Progenitor cell of endocrine pancreas (in vitro differentiated cells): ENCODE results near the gene SDF2. TPM values are rescaled to one million over a fixed set of nuclear protein-coding genes. Genes with fewer than 3 reads are reported as not detected.

ENCODE experiments used
- DNase-seq: peaks from one replicate; pipeline ENCODE4 v3.0.0; 2021; ENCODE audit warnings: low spot score; ENCODE audit not compliant: unreplicated experiment
- H3K27ac Mint-ChIP-seq: 2 replicates; pipeline ENCODE4 v1.8.0; 2021; ENCODE audit warnings: mild to moderate bottlenecking, moderate library complexity, mixed read lengths
- H3K27me3 Mint-ChIP-seq: 2 replicates; pipeline ENCODE4 v1.8.0; 2021; ENCODE audit warnings: mixed read lengths
- H3K36me3 Mint-ChIP-seq: 2 replicates; pipeline ENCODE4 v1.8.0; 2022; ENCODE audit warnings: mixed read lengths; ENCODE audit not compliant: insufficient read depth
- H3K4me1 Mint-ChIP-seq: 2 replicates; pipeline ENCODE4 v1.8.0; 2021; ENCODE audit warnings: low read depth, mixed read lengths
- H3K4me3 Mint-ChIP-seq: 2 replicates; pipeline ENCODE4 v1.8.0; 2021; ENCODE audit warnings: low read depth, mild to moderate bottlenecking, moderate library complexity, mixed read lengths
- H3K9me3 Mint-ChIP-seq: 2 replicates; pipeline ENCODE4 v1.8.0; 2021; ENCODE audit warnings: low read depth, mixed read lengths
- total RNA-seq: library from RNA; stranded (reverse); gene quantifications from 2 replicates; pipeline ENCODE4 v1.2.1, GENCODE V29; 2021
- TF ChIP-seq, protein P1 (sequence below): fragments of 200-600 bp; sonication (generic); IDR thresholded peaks from one replicate; pipeline ENCODE4 v1.5.0; 2021; ENCODE audit warnings: antibody characterized with exemption, mild to moderate bottlenecking; ENCODE audit not compliant: unreplicated experiment

The SDF2 gene
- total RNA-seq, 1 donor from 2014 or later = 53.3 TPM

DNA sequence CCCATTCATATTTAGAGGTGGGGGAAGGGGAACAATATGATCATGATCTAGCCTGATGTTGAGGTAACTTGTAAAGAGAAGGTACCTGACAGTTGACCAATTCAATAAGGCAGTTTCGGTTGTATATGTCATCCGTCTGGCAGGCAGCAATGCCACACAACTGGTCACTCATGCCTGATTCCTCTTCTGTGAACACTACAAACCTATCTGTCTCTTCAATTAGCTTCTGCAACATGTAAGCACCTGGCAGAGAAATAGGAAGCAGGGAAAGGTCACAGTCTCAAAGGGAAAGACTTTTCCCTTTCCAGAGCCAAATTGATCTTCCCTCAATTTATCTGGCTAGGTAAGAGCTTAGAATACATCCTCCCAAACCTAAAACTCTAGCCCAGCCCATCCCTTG is 37.6 kb downstream of the SDF2 start:
- Mint-ChIP-seq H3K4me1 (no peaks in the 10 kb centered on the region), H3K27me3 (no peaks in the 10 kb centered on the region), H3K9me3 (no peaks in the 10 kb centered on the region), H3K4me3 (no peak overlapping the region), H3K36me3 (peaks cover 31% of the 10 kb centered on the region), H3K27ac (no peak overlapping the region)
- no peak for DNase-seq
- TF ChIP-seq, protein P1, sequence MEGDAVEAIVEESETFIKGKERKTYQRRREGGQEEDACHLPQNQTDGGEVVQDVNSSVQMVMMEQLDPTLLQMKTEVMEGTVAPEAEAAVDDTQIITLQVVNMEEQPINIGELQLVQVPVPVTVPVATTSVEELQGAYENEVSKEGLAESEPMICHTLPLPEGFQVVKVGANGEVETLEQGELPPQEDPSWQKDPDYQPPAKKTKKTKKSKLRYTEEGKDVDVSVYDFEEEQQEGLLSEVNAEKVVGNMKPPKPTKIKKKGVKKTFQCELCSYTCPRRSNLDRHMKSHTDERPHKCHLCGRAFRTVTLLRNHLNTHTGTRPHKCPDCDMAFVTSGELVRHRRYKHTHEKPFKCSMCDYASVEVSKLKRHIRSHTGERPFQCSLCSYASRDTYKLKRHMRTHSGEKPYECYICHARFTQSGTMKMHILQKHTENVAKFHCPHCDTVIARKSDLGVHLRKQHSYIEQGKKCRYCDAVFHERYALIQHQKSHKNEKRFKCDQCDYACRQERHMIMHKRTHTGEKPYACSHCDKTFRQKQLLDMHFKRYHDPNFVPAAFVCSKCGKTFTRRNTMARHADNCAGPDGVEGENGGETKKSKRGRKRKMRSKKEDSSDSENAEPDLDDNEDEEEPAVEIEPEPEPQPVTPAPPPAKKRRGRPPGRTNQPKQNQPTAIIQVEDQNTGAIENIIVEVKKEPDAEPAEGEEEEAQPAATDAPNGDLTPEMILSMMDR = no peak

DNA sequence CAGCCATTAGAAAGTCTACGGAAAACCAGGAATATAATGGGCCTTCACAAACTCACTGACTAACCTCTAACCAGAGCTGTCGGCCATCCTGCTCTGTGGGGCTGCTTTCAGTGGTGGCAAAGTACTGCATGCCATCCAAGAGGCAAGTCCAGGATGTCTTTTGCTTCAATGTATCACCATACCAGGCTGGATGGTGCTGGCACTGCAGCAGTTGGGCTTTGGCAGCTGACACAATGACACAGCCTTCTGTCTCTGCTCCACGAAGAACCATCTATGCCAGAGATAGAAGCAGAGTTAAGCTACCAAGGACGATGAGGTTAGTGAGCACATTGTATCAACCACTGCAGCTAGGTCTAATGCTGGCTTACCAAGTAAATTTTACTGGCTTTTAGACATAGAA is 38.0 kb downstream of the SDF2 start:
- TF ChIP-seq, protein P1 = no peak
- peaks cover 33% of the 10 kb centered on the region for H3K36me3 Mint-ChIP-seq
- no peaks in the 10 kb centered on the region for H3K27me3 Mint-ChIP-seq
- no peak overlapping the region for H3K27ac Mint-ChIP-seq
- no peaks in the 10 kb centered on the region for H3K4me1 Mint-ChIP-seq
- no peaks in the 10 kb centered on the region for H3K9me3 Mint-ChIP-seq
- no peak overlapping the region for H3K4me3 Mint-ChIP-seq
- DNase-seq = no peak

DNA sequence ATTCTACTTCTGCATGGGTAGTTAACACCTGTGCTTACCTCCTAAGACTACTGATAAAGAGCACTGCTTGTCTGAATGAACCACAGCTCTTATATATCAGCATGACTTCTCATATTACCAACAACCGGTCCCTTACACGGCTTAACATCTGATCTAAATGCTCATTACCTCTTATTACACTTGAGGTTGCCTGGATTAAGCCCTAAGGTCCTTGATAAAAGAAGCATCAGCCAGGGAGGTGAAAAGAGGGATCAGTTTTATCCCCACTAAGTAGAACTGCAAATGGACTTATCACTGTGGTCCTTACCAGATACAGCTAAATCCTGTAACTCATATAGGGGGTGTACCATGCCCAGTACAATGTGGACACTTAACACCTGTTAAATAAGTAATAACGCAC is 39.5 kb downstream of the SDF2 start:
- TF ChIP-seq, protein P1 = no peak
- no peaks in the 10 kb centered on the region for H3K27me3 Mint-ChIP-seq
- H3K9me3 Mint-ChIP-seq = no peaks in the 10 kb centered on the region
- H3K4me1 Mint-ChIP-seq = no peaks in the 10 kb centered on the region
- peaks cover 36% of the 10 kb centered on the region for H3K36me3 Mint-ChIP-seq
- DNase-seq = no peak
- no peak overlapping the region for H3K4me3 Mint-ChIP-seq
- no peak overlapping the region for H3K27ac Mint-ChIP-seq

DNA sequence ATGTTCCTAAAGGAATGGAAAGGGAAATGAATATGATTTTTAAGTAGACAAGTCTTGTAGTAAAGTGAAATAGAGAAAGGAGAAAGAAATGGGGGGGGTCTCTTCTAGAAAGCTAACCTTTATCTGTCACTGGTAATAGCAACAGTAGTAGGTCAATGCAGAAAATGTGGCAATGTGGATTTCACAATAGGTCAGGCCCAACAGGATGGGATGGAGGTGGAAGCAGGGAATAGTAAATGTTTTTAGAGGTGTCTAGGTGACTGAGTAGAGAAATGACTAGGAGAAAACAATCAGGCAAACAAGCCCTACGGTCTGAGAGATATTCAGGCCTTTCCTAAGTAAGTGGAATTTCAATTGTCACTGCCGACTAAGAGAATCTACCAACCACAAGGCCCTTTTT is 41.7 kb downstream of the SDF2 start:
- TF ChIP-seq, protein P1 = no peak
- no peaks in the 10 kb centered on the region for H3K27me3 Mint-ChIP-seq
- no peak for DNase-seq
- H3K9me3 Mint-ChIP-seq = no peaks in the 10 kb centered on the region
- no peak overlapping the region for H3K4me3 Mint-ChIP-seq
- H3K4me1 Mint-ChIP-seq = no peaks in the 10 kb centered on the region
- H3K36me3 Mint-ChIP-seq = peaks cover 42% of the 10 kb centered on the region
- H3K27ac Mint-ChIP-seq = no peak overlapping the region

DNA sequence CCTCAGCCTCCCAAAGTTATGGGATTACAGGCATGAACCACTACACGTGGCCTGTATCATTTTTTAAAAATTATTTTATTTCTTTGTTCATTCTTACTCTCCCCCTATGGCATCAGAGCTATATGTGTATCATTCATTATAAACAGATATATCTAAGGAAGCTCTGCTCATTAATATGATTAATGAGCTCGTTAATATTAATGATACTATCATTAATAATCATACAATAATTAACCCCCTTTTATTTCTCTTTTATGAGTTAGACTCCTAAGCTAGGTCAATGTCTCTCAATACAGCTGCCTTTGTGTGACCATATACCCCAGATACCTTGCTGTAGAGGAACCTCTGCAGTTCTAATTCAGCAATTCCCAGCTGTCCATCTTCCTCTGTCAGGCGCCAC is 43.2 kb downstream of the SDF2 start:
- no peaks in the 10 kb centered on the region for H3K27me3 Mint-ChIP-seq

More for the DNA sequence above, 43.2 kb downstream of the SDF2 start:
- Mint-ChIP-seq H3K36me3 (peaks cover 46% of the 10 kb centered on the region), H3K27ac (no peak overlapping the region), H3K4me1 (no peaks in the 10 kb centered on the region), H3K9me3 (no peaks in the 10 kb centered on the region), H3K4me3 (no peak overlapping the region)
- no peak for DNase-seq
- TF ChIP-seq, protein P1 = no peak
